ENCODE results near the gene PUS3. TPM values are rescaled to one million over a fixed set of nuclear protein-coding genes. Genes with fewer than 3 reads are reported as not detected.
"Not testable (repeated sequence)": the region's sequence is repeated elsewhere in the genome, so short reads cannot be mapped to it uniquely, and the experiment has no call there.

PUS3 gene
- polyA plus RNA-seq, 2 donors: 6.8 to 7.0 TPM

GRCh38 chr11:125874556-125875124 is 28.4 kb downstream of the PUS3 start:
- 11 to 15% methylated on average over 8 of the region's 8 CpGs for WGBS, 2 donors
- Histone ChIP-seq H3K27me3 (ENCODE audit: control insufficient read depth in 1 of 2, insufficient read depth in 2 of 2, low read length in 2 of 2) (no peaks in the 10 kb centered on the region), H3K4me3 (ENCODE audit: low read depth in 1 of 2, low read length in 2 of 2) (no peak overlapping the region), H3K9me3 (ENCODE audit: control insufficient read depth in 2 of 2, insufficient read depth in 1 of 2, low read depth in 1 of 2, low read length in 1 of 2) (no peaks in the 10 kb centered on the region), H3K36me3 (ENCODE audit: control insufficient read depth in 2 of 2, insufficient read depth in 2 of 2, low read length in 1 of 2) (no peaks in the 10 kb centered on the region), H3K4me1 (ENCODE audit: control insufficient read depth in 2 of 2, insufficient read depth in 2 of 2, low read length in 1 of 2) (no peaks in the 10 kb centered on the region), H3K27ac (ENCODE audit: low read depth in 2 of 2, low read length in 1 of 2) (no peak overlapping the region)

GRCh38 chr11:125873881-125874555 is 29.0 kb downstream of the PUS3 start:
- Histone ChIP-seq H3K4me3 (ENCODE audit: low read depth in 1 of 2, low read length in 2 of 2) (no peak overlapping the region), H3K27ac (ENCODE audit: low read depth in 2 of 2, low read length in 1 of 2) (no peak overlapping the region)

GRCh38 chr11:125872138-125872491 is 30.9 kb downstream of the PUS3 start:
- H3K4me3 ChIP-seq (ENCODE audit: low read depth in 1 of 2, low read length in 2 of 2): no peak overlapping the region
- no peaks in the 10 kb centered on the region for H3K36me3 ChIP-seq (ENCODE audit: control insufficient read depth in 2 of 2, insufficient read depth in 2 of 2, low read length in 1 of 2)
- H3K27ac ChIP-seq (ENCODE audit: low read depth in 2 of 2, low read length in 1 of 2): no peak overlapping the region
- no peaks in the 10 kb centered on the region for H3K4me1 ChIP-seq (ENCODE audit: control insufficient read depth in 2 of 2, insufficient read depth in 2 of 2, low read length in 1 of 2)
- no peaks in the 10 kb centered on the region for H3K27me3 ChIP-seq (ENCODE audit: control insufficient read depth in 1 of 2, insufficient read depth in 2 of 2, low read length in 2 of 2)
- H3K9me3 ChIP-seq (ENCODE audit: control insufficient read depth in 2 of 2, insufficient read depth in 1 of 2, low read depth in 1 of 2, low read length in 1 of 2): peaks cover 0 to under 1% of the 10 kb centered on the region in 2 donors

More at GRCh38 chr11:125873881-125874555, 29.0 kb downstream of the PUS3 start:
- Histone ChIP-seq H3K9me3 (ENCODE audit: control insufficient read depth in 2 of 2, insufficient read depth in 1 of 2, low read depth in 1 of 2, low read length in 1 of 2) (no peaks in the 10 kb centered on the region), H3K27me3 (ENCODE audit: control insufficient read depth in 1 of 2, insufficient read depth in 2 of 2, low read length in 2 of 2) (no peaks in the 10 kb centered on the region), H3K4me1 (ENCODE audit: control insufficient read depth in 2 of 2, insufficient read depth in 2 of 2, low read length in 1 of 2) (no peaks in the 10 kb centered on the region), H3K36me3 (ENCODE audit: control insufficient read depth in 2 of 2, insufficient read depth in 2 of 2, low read length in 1 of 2) (no peaks in the 10 kb centered on the region)
- 81 to 87% methylated on average over 20 of the region's 20 CpGs for WGBS, 2 donors

GRCh38 chr11:125871391-125872137 is 31.4 kb downstream of the PUS3 start:
- peaks cover 0 to 3% of the 10 kb centered on the region in 2 donors for H3K9me3 ChIP-seq (ENCODE audit: control insufficient read depth in 2 of 2, insufficient read depth in 1 of 2, low read depth in 1 of 2, low read length in 1 of 2)
- no peaks in the 10 kb centered on the region for H3K4me1 ChIP-seq (ENCODE audit: control insufficient read depth in 2 of 2, insufficient read depth in 2 of 2, low read length in 1 of 2)
- no peaks in the 10 kb centered on the region for H3K36me3 ChIP-seq (ENCODE audit: control insufficient read depth in 2 of 2, insufficient read depth in 2 of 2, low read length in 1 of 2)
- WGBS, 2 donors: 78 to 83% methylated on average over 10 of the region's 10 CpGs
- no peaks in the 10 kb centered on the region for H3K27me3 ChIP-seq (ENCODE audit: control insufficient read depth in 1 of 2, insufficient read depth in 2 of 2, low read length in 2 of 2)
- H3K4me3 ChIP-seq (ENCODE audit: low read depth in 1 of 2, low read length in 2 of 2): no peak overlapping the region
- H3K27ac ChIP-seq (ENCODE audit: low read depth in 2 of 2, low read length in 1 of 2): no peak overlapping the region

GRCh38 chr11:125869521-125869920 is 33.5 kb downstream of the PUS3 start:
- H3K36me3 ChIP-seq (ENCODE audit: control insufficient read depth in 2 of 2, insufficient read depth in 2 of 2, low read length in 1 of 2): no peaks in the 10 kb centered on the region
- no peaks in the 10 kb centered on the region for H3K4me1 ChIP-seq (ENCODE audit: control insufficient read depth in 2 of 2, insufficient read depth in 2 of 2, low read length in 1 of 2)
- H3K9me3 ChIP-seq (ENCODE audit: control insufficient read depth in 2 of 2, insufficient read depth in 1 of 2, low read depth in 1 of 2, low read length in 1 of 2): peaks cover 0 to 3% of the 10 kb centered on the region in 2 donors
- H3K27me3 ChIP-seq (ENCODE audit: control insufficient read depth in 1 of 2, insufficient read depth in 2 of 2, low read length in 2 of 2): no peaks in the 10 kb centered on the region
- H3K4me3 ChIP-seq (ENCODE audit: low read depth in 1 of 2, low read length in 2 of 2): no peak overlapping the region
- 70 to 78% methylated on average over 2 of the region's 2 CpGs for WGBS, 2 donors
- H3K27ac ChIP-seq (ENCODE audit: low read depth in 2 of 2, low read length in 1 of 2): no peak overlapping the region

- not testable (repeated sequence) for H3K4me3 ChIP-seq (ENCODE audit: low read depth in 1 of 2, low read length in 2 of 2); H3K27me3 ChIP-seq (ENCODE audit: control insufficient read depth in 1 of 2, insufficient read depth in 2 of 2, low read length in 2 of 2); H3K9me3 ChIP-seq (ENCODE audit: control insufficient read depth in 2 of 2, insufficient read depth in 1 of 2, low read depth in 1 of 2, low read length in 1 of 2); H3K36me3 ChIP-seq (ENCODE audit: control insufficient read depth in 2 of 2, insufficient read depth in 2 of 2, low read length in 1 of 2); H3K27ac ChIP-seq (ENCODE audit: low read depth in 2 of 2, low read length in 1 of 2); H3K4me1 ChIP-seq (ENCODE audit: control insufficient read depth in 2 of 2, insufficient read depth in 2 of 2, low read length in 1 of 2)
- 87 to 95% methylated on average over 4 of the region's 4 CpGs for WGBS, 2 donors
Measured at GRCh38 chr11:125865354-125865753, 37.7 kb downstream of the PUS3 start.

- not testable (repeated sequence) for H3K27me3 ChIP-seq (ENCODE audit: control insufficient read depth in 1 of 2, insufficient read depth in 2 of 2, low read length in 2 of 2); H3K36me3 ChIP-seq (ENCODE audit: control insufficient read depth in 2 of 2, insufficient read depth in 2 of 2, low read length in 1 of 2); H3K4me1 ChIP-seq (ENCODE audit: control insufficient read depth in 2 of 2, insufficient read depth in 2 of 2, low read length in 1 of 2); H3K27ac ChIP-seq (ENCODE audit: low read depth in 2 of 2, low read length in 1 of 2); H3K9me3 ChIP-seq (ENCODE audit: control insufficient read depth in 2 of 2, insufficient read depth in 1 of 2, low read depth in 1 of 2, low read length in 1 of 2); H3K4me3 ChIP-seq (ENCODE audit: low read depth in 1 of 2, low read length in 2 of 2)
- 94 to 95% methylated on average over 13 to 33 of the region's 33 CpGs for WGBS, 2 donors
Measured at GRCh38 chr11:125862786-125863185, 40.2 kb downstream of the PUS3 start.

- H3K27me3 ChIP-seq (ENCODE audit: control insufficient read depth in 1 of 2, insufficient read depth in 2 of 2, low read length in 2 of 2); H3K4me1 ChIP-seq (ENCODE audit: control insufficient read depth in 2 of 2, insufficient read depth in 2 of 2, low read length in 1 of 2); H3K4me3 ChIP-seq (ENCODE audit: low read depth in 1 of 2, low read length in 2 of 2); H3K27ac ChIP-seq (ENCODE audit: low read depth in 2 of 2, low read length in 1 of 2); H3K9me3 ChIP-seq (ENCODE audit: control insufficient read depth in 2 of 2, insufficient read depth in 1 of 2, low read depth in 1 of 2, low read length in 1 of 2); H3K36me3 ChIP-seq (ENCODE audit: control insufficient read depth in 2 of 2, insufficient read depth in 2 of 2, low read length in 1 of 2): not testable (repeated sequence)
- 77 to 87% methylated on average over 9 of the region's 9 CpGs for WGBS, 2 donors
Measured at GRCh38 chr11:125857670-125858069, 45.3 kb downstream of the PUS3 start.

GRCh38 chr11:125846188-125846587 is 56.8 kb downstream of the PUS3 start:
- Histone ChIP-seq H3K27me3 (ENCODE audit: control insufficient read depth in 1 of 2, insufficient read depth in 2 of 2, low read length in 2 of 2) (no peaks in the 10 kb centered on the region), H3K36me3 (ENCODE audit: control insufficient read depth in 2 of 2, insufficient read depth in 2 of 2, low read length in 1 of 2) (no peaks in the 10 kb centered on the region), H3K9me3 (ENCODE audit: control insufficient read depth in 2 of 2, insufficient read depth in 1 of 2, low read depth in 1 of 2, low read length in 1 of 2) (peaks cover 2 to 9% of the 10 kb centered on the region in 2 donors), H3K27ac (ENCODE audit: low read depth in 2 of 2, low read length in 1 of 2) (no peak overlapping the region), H3K4me3 (ENCODE audit: low read depth in 1 of 2, low read length in 2 of 2) (no peak overlapping the region), H3K4me1 (ENCODE audit: control insufficient read depth in 2 of 2, insufficient read depth in 2 of 2, low read length in 1 of 2) (no peaks in the 10 kb centered on the region)

Measured in esophagus (tissue), 2 donors.